HEK293T (cell line): ENCODE measurements around the gene SMOC2.

Experiments used
- BHLHE40 ChIP-seq: fragments of 450-650 bp; IDR thresholded peaks from 2 replicates; pipeline ENCODE4 v1.6.1; 2016; ENCODE audit warnings: mild to moderate bottlenecking, moderate library complexity, borderline replicate concordance
- ELF4 ChIP-seq: fragments of 450-650 bp; IDR thresholded peaks from 2 replicates; pipeline ENCODE4 v1.6.1; 2017; ENCODE audit warnings: antibody characterized with exemption
- FOXA1 ChIP-seq: fragments of 450-650 bp; IDR thresholded peaks from 2 replicates; pipeline ENCODE4 v1.6.1; 2016; ENCODE audit warnings: mild to moderate bottlenecking
- FOXK2 ChIP-seq: fragments of 450-650 bp; IDR thresholded peaks from 2 replicates; pipeline ENCODE4 v1.6.1; 2016; ENCODE audit warnings: mild to moderate bottlenecking
- FOXM1 ChIP-seq: fragments of 450-650 bp; IDR thresholded peaks from 2 replicates; pipeline ENCODE4 v1.6.1; 2017; ENCODE audit warnings: mild to moderate bottlenecking, borderline replicate concordance
- HDGF ChIP-seq: fragments of 450-650 bp; IDR thresholded peaks from 2 replicates; pipeline ENCODE4 v1.6.1; 2017; ENCODE audit warnings: antibody characterized with exemption, borderline replicate concordance
- L3MBTL2 ChIP-seq: fragments of 450-650 bp; conservative IDR thresholded peaks from 2 replicates; pipeline ENCODE4 v1.6.1; 2016; ENCODE audit warnings: mild to moderate bottlenecking
- LEF1 ChIP-seq: fragments of 450-650 bp; IDR thresholded peaks from 2 replicates; pipeline ENCODE4 v1.6.1; 2017; ENCODE audit warnings: mild to moderate bottlenecking, borderline replicate concordance
- NFRKB ChIP-seq: fragments of 450-650 bp; IDR thresholded peaks from 2 replicates; pipeline ENCODE4 v1.6.1; 2016; ENCODE audit warnings: mild to moderate bottlenecking, moderate library complexity
- SP1 ChIP-seq: fragments of 450-650 bp; IDR thresholded peaks from 2 replicates; pipeline ENCODE4 v1.6.1; 2017
- SUZ12 ChIP-seq: fragments of 450-650 bp; IDR thresholded peaks from 2 replicates; pipeline ENCODE4 v1.6.1; 2016; ENCODE audit warnings: mild to moderate bottlenecking
- TF ChIP-seq, protein P1 (sequence below): fragments of 450-650 bp; IDR thresholded peaks from 2 replicates; pipeline ENCODE4 v1.6.1; 2016

GRCh38 chr6:168546151-168546550, 105.2 kb downstream of the SMOC2 start:
- TF ChIP-seq LEF1 (no peak), SUZ12 (no peak), SP1 (no peak), FOXM1 (no peak), FOXK2 (no peak), L3MBTL2 (no peak), FOXA1 (no peak), HDGF (no peak), BHLHE40 (no peak), ELF4 (no peak), NFRKB (no peak)
- TF ChIP-seq, protein P1, sequence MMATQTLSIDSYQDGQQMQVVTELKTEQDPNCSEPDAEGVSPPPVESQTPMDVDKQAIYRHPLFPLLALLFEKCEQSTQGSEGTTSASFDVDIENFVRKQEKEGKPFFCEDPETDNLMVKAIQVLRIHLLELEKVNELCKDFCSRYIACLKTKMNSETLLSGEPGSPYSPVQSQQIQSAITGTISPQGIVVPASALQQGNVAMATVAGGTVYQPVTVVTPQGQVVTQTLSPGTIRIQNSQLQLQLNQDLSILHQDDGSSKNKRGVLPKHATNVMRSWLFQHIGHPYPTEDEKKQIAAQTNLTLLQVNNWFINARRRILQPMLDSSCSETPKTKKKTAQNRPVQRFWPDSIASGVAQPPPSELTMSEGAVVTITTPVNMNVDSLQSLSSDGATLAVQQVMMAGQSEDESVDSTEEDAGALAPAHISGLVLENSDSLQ: no peak
